ENCODE results near the gene DUSP8.

Gene DUSP8

GRCh38 chr11:1564535-1565172 is 7.4 kb downstream of the DUSP8 start:
- peak in 1 of 2 experiments; percentile 57 for DNase-seq

GRCh38 chr11:1563697-1564534 is 8.2 kb downstream of the DUSP8 start:
- no peak for DNase-seq

GRCh38 chr11:1563149-1563638 is 8.9 kb downstream of the DUSP8 start:
- DNase-seq: no peak

- DNase-seq: no peak
Measured at GRCh38 chr11:1562469-1563148, 9.5 kb downstream of the DUSP8 start.

- no peak for DNase-seq
Measured at GRCh38 chr11:1561955-1562354, 10.1 kb downstream of the DUSP8 start.

- DNase-seq: no peak
Measured at GRCh38 chr11:1561266-1561665, 10.8 kb downstream of the DUSP8 start.

GRCh38 chr11:1560649-1561251 is 11.3 kb downstream of the DUSP8 start:
- DNase-seq: no peak

- DNase-seq: no peak
Measured at GRCh38 chr11:1560002-1560648, 11.9 kb downstream of the DUSP8 start.

GRCh38 chr11:1559111-1559951 is 12.7 kb downstream of the DUSP8 start:
- DNase-seq: peak; percentile 91 to 95

GRCh38 chr11:1558775-1559110 is 13.3 kb downstream of the DUSP8 start:
- DNase-seq: no peak

- peak; percentile 32 to 71 for DNase-seq
Measured at GRCh38 chr11:1557904-1558774, 13.9 kb downstream of the DUSP8 start.

GRCh38 chr11:1557051-1557884 is 14.8 kb downstream of the DUSP8 start:
- no peak for DNase-seq

- no peak for DNase-seq
Measured at GRCh38 chr11:1556278-1556902, 15.7 kb downstream of the DUSP8 start.

- no peak for DNase-seq
Measured at GRCh38 chr11:1555713-1556153, 16.3 kb downstream of the DUSP8 start.

- DNase-seq: no peak
Measured at GRCh38 chr11:1554981-1555712, 16.9 kb downstream of the DUSP8 start.

GRCh38 chr11:1553808-1554594 is 18.1 kb downstream of the DUSP8 start:
- DNase-seq: no peak

Data from NCI-H446 (cell line).